ENCODE results near the gene TRIM13.

The TRIM13 gene

GRCh38 chr13:49996161-49996915 is 504 bp upstream of the TRIM13 start:
- DNase-seq (ENCODE audit: low read depth in 2 of 2): peak; percentile 82 to 88

- DNase-seq (ENCODE audit: low read depth in 2 of 2): no peak
These were observed 1.1 kb downstream of the TRIM13 start for GRCh38 chr13:49997955-49998354.

GRCh38 chr13:49998714-49999624 is 2.1 kb downstream of the TRIM13 start:
- DNase-seq (ENCODE audit: low read depth in 2 of 2): no peak

GRCh38 chr13:50001287-50001686 is 4.4 kb downstream of the TRIM13 start:
- no peak for DNase-seq (ENCODE audit: low read depth in 2 of 2)

GRCh38 chr13:50006426-50007135 is 9.7 kb downstream of the TRIM13 start:
- DNase-seq (ENCODE audit: low read depth in 2 of 2): no peak

GRCh38 chr13:50011461-50011860 is 14.6 kb downstream of the TRIM13 start:
- no peak for DNase-seq (ENCODE audit: low read depth in 2 of 2)

GRCh38 chr13:50012396-50013169 is 15.7 kb downstream of the TRIM13 start:
- no peak for DNase-seq (ENCODE audit: low read depth in 2 of 2)

- no peak for DNase-seq (ENCODE audit: low read depth in 2 of 2)
These were observed 17.5 kb downstream of the TRIM13 start for GRCh38 chr13:50014386-50014785.

GRCh38 chr13:50015258-50015657 is 18.4 kb downstream of the TRIM13 start, which contains the start of gene KCNRG:
Gene KCNRG, plus strand, starts transcription at chr13:50015444. Its CDS starts 50 bp downstream, at chr13:50015494.
- no peak for DNase-seq (ENCODE audit: low read depth in 2 of 2)

- DNase-seq (ENCODE audit: low read depth in 2 of 2): no peak
These were observed 18.9 kb downstream of the TRIM13 start for GRCh38 chr13:50015750-50016149.

- DNase-seq (ENCODE audit: low read depth in 2 of 2): no peak
These were observed 19.6 kb downstream of the TRIM13 start for GRCh38 chr13:50016444-50016843.

GRCh38 chr13:50017819-50018218 is 21.0 kb downstream of the TRIM13 start:
- DNase-seq (ENCODE audit: low read depth in 2 of 2): no peak

- no peak for DNase-seq (ENCODE audit: low read depth in 2 of 2)
These were observed 28.6 kb downstream of the TRIM13 start for GRCh38 chr13:50025436-50025835.

GRCh38 chr13:50026788-50027473 is 30.1 kb downstream of the TRIM13 start:
- no peak for DNase-seq (ENCODE audit: low read depth in 2 of 2)

GRCh38 chr13:50030315-50030714 is 33.5 kb downstream of the TRIM13 start:
- no peak for DNase-seq (ENCODE audit: low read depth in 2 of 2)

- no peak for DNase-seq (ENCODE audit: low read depth in 2 of 2)
These were observed 36.9 kb downstream of the TRIM13 start for GRCh38 chr13:50033725-50034124.

- DNase-seq (ENCODE audit: low read depth in 2 of 2): no peak
These were observed 40.9 kb downstream of the TRIM13 start for GRCh38 chr13:50037788-50038187.

- DNase-seq (ENCODE audit: low read depth in 2 of 2): no peak
These were observed 41.4 kb downstream of the TRIM13 start for GRCh38 chr13:50038266-50038665.

GRCh38 chr13:50052478-50052877 is 55.6 kb downstream of the TRIM13 start:
- DNase-seq (ENCODE audit: low read depth in 2 of 2): no peak

- DNase-seq (ENCODE audit: low read depth in 2 of 2): no peak
These were observed 57.0 kb downstream of the TRIM13 start for GRCh38 chr13:50053844-50054243.

- no peak for DNase-seq (ENCODE audit: low read depth in 2 of 2)
These were observed 58.6 kb downstream of the TRIM13 start for GRCh38 chr13:50055454-50055853.
